GM21825 (cell line): ENCODE measurements around the gene XPNPEP3.
A peak's percentile ranks its signal among the peaks of the same experiment; 100 is the strongest.
"Not testable (repeated sequence)": the region's sequence is repeated elsewhere in the genome, so short reads cannot be mapped to it uniquely, and the experiment has no call there.

Experiments
- ATAC-seq: cut with Tn5 transposase; IDR thresholded peaks from one replicate; pipeline ENCODE4 v1.9.1; 2021; ENCODE audit warnings: mild to moderate bottlenecking, moderate library complexity; ENCODE audit not compliant: unreplicated experiment

XPNPEP3 gene

GRCh38 chr22:40855979-40856512 is 902 bp upstream of the XPNPEP3 start:
- ATAC-seq: peak; percentile 22

GRCh38 chr22:40857309-40857855 is 434 bp downstream of the XPNPEP3 start:
- ATAC-seq: peak; percentile 15

- no peak for ATAC-seq
Observed at GRCh38 chr22:40862013-40862412, 5.1 kb downstream of the XPNPEP3 start, which contains the start of gene DNAJB7. DNAJB7 (minus strand) TSS chr22:40862113; CDS start chr22:40861994, 119 bp downstream.

- ATAC-seq: no peak
Observed at GRCh38 chr22:40862537-40862936, 5.6 kb downstream of the XPNPEP3 start.

GRCh38 chr22:40867109-40867508 is 10.2 kb downstream of the XPNPEP3 start:
- no peak for ATAC-seq

GRCh38 chr22:40868379-40868778 is 11.4 kb downstream of the XPNPEP3 start:
- not testable (repeated sequence) for ATAC-seq

GRCh38 chr22:40874016-40874415 is 17.1 kb downstream of the XPNPEP3 start:
- ATAC-seq: no peak

GRCh38 chr22:40875111-40875510 is 18.2 kb downstream of the XPNPEP3 start:
- no peak for ATAC-seq

GRCh38 chr22:40876907-40877306 is 20.0 kb downstream of the XPNPEP3 start:
- no peak for ATAC-seq

- ATAC-seq: no peak
Observed at GRCh38 chr22:40877488-40877887, 20.5 kb downstream of the XPNPEP3 start.

- no peak for ATAC-seq
Observed at GRCh38 chr22:40878922-40879321, 22.0 kb downstream of the XPNPEP3 start.

- no peak for ATAC-seq
Observed at GRCh38 chr22:40889116-40889515, 32.2 kb downstream of the XPNPEP3 start.

- no peak for ATAC-seq
Observed at GRCh38 chr22:40890881-40891280, 33.9 kb downstream of the XPNPEP3 start.

GRCh38 chr22:40894417-40894816 is 37.5 kb downstream of the XPNPEP3 start:
- no peak for ATAC-seq

GRCh38 chr22:40898850-40899357 is 42.0 kb downstream of the XPNPEP3 start:
- no peak for ATAC-seq

GRCh38 chr22:40904101-40904500 is 47.2 kb downstream of the XPNPEP3 start:
- ATAC-seq: no peak

GRCh38 chr22:40908895-40909294 is 51.9 kb downstream of the XPNPEP3 start:
- ATAC-seq: no peak

- ATAC-seq: no peak
Observed at GRCh38 chr22:40911772-40912171, 54.8 kb downstream of the XPNPEP3 start.

- ATAC-seq: not testable (repeated sequence)
Observed at GRCh38 chr22:40912987-40913386, 56.0 kb downstream of the XPNPEP3 start.

GRCh38 chr22:40919446-40919845 is 62.5 kb downstream of the XPNPEP3 start:
- no peak for ATAC-seq

- ATAC-seq: no peak
Observed at GRCh38 chr22:40920526-40920925, 63.6 kb downstream of the XPNPEP3 start.

GRCh38 chr22:40922484-40923303 is 65.7 kb downstream of the XPNPEP3 start:
- ATAC-seq: no peak
